Immature natural killer cell (primary cell): ENCODE measurements around the gene PIAS1. TPM values are rescaled to one million over a fixed set of nuclear protein-coding genes. Genes with fewer than 3 reads are reported as not detected.

ENCODE experiments used
- DNase-seq, 3 donors: peaks; one replicate each; pipeline ENCODE4 v3.0.0; 2022; ENCODE audit warnings: mixed read lengths in 1 of 3
- H3K27ac Mint-ChIP-seq, 6 donors: one replicate each; pipeline ENCODE4 v1.8.0; 2020; ENCODE audit warnings: mixed read lengths in 6 of 6, mild to moderate bottlenecking in 5 of 6, inconsistent platforms in 4 of 6, moderate library complexity in 3 of 6
- H3K27me3 Mint-ChIP-seq, 3 donors: one replicate each; pipeline ENCODE4 v1.8.0; 2020 to 2021; ENCODE audit warnings: low read depth in 3 of 3, mild to moderate bottlenecking in 3 of 3, mixed read lengths in 3 of 3, moderate library complexity in 3 of 3, inconsistent platforms in 1 of 3
- H3K36me3 Mint-ChIP-seq, 3 donors: one replicate each; pipeline ENCODE4 v1.8.0; 2020; ENCODE audit warnings: mixed read lengths in 3 of 3, inconsistent platforms in 2 of 3, mild to moderate bottlenecking in 2 of 3
- H3K4me1 Mint-ChIP-seq, 2 donors: one replicate each; pipeline ENCODE4 v1.8.0; 2020; ENCODE audit warnings: inconsistent platforms in 2 of 2, mild to moderate bottlenecking in 2 of 2, mixed read lengths in 2 of 2, moderate library complexity in 1 of 2
- H3K4me3 Mint-ChIP-seq, 5 donors: one replicate each; pipeline ENCODE4 v1.8.0; 2020; ENCODE audit warnings: mild to moderate bottlenecking in 5 of 5, mixed read lengths in 5 of 5, inconsistent platforms in 3 of 5, moderate library complexity in 3 of 5
- H3K9me3 Mint-ChIP-seq, 6 donors: one replicate each; pipeline ENCODE4 v1.8.0; 2020; ENCODE audit warnings: mild to moderate bottlenecking in 6 of 6, mixed read lengths in 6 of 6, inconsistent platforms in 4 of 6, moderate library complexity in 3 of 6
- polyA plus RNA-seq, 3 donors: library from polyadenylated mRNA; unstranded; fragments of 300-500 nt; fragmentation: Illumina TruSeq; gene quantifications; one replicate each; pipeline ENCODE4 v1.2.3, GENCODE V29; 2021

The PIAS1 gene
- polyA plus RNA-seq, 3 donors from 2014 or later = 84.1 to 138 (median 112) TPM

DNA sequence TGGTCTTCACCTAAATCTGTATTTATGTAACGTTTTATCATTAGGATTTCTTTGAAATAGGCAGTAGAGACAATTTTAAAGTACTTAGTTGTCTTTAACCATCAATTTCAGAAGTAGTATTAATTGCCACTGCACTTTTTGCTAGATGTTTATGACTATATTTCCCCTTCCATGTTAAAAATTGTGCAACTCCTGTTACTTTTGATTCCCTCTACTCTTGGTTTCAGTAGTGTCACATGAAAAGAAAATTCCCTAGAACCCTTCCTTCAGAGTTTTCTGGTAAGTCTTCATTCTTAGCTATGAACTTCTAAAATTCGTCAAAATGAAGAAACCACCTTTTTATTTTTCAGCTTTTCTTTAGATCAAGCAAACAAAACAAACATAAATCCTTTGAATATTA is 7.1 kb downstream of the PIAS1 start:
- peaks cover 69 to 79% of the 10 kb centered on the region in 2 donors for H3K4me1 Mint-ChIP-seq
- no peaks in the 10 kb centered on the region for H3K9me3 Mint-ChIP-seq
- H3K27ac Mint-ChIP-seq = peak overlapping the region in 1 of 6 donors; percentile 32
- H3K36me3 Mint-ChIP-seq = no peaks in the 10 kb centered on the region
- H3K4me3 Mint-ChIP-seq = peak overlapping the region in 1 of 5 donors; percentile 6
- peaks cover 0 to 5% (median 0%) of the 10 kb centered on the region in 3 donors for H3K27me3 Mint-ChIP-seq
- DNase-seq = no peak

DNA sequence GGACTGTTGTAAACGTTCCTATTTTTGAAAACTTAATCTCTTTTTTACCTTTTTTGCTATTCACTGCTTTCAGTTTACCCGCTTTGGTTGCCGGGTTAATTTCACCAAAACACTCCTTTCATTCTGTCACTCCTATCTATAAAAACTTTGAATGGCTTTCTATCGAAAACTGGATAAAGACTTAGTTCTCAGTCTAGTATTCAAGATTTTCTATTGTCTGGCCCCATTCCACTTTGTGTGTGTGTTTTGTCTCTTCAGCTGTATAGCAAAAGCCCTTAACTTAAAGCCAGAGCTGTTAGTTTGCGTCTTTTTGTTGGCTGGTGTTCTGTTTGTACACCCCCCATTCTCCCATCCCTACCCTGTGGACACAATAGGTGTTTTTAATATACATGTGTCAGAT is 7.5 kb downstream of the PIAS1 start:
- H3K27ac Mint-ChIP-seq = peak overlapping the region in 1 of 6 donors; percentile 13
- peaks cover 64 to 79% of the 10 kb centered on the region in 2 donors for H3K4me1 Mint-ChIP-seq
- H3K4me3 Mint-ChIP-seq = peak overlapping the region in 1 of 5 donors; percentile 7

DNA sequence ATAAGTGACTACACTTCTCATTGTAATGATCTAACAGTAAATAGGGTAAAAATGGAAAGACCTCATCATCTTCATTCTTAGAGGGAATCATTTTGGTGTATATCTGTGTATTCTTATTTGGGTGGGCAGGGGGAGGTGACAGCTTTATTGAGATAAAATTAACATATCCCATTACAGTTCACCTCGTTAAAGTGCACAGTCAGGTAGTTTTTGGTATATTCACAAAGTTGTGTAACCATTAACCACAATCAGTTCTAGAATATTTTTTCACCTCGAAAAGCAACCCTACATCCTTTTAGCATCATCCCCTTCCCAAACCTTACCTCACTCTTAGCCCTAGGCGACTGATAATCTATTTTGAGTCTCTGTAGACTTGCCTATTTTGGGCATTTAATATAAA is 8.1 kb downstream of the PIAS1 start:
- Mint-ChIP-seq H3K36me3 (no peaks in the 10 kb centered on the region), H3K4me3 (peak overlapping the region in 3 of 5 donors; percentile 7 to 17 (median 8)), H3K4me1 (peaks cover 63 to 79% of the 10 kb centered on the region in 2 donors), H3K27me3 (peaks cover 0 to 3% (median 0%) of the 10 kb centered on the region in 3 donors), H3K9me3 (no peaks in the 10 kb centered on the region), H3K27ac (peak overlapping the region in 1 of 6 donors; percentile 17)
- no peak for DNase-seq

More for the DNA sequence above, 7.5 kb downstream of the PIAS1 start:
- Mint-ChIP-seq H3K27me3 (peaks cover 0 to 3% (median 0%) of the 10 kb centered on the region in 3 donors), H3K9me3 (no peaks in the 10 kb centered on the region), H3K36me3 (no peaks in the 10 kb centered on the region)
- DNase-seq = no peak

DNA sequence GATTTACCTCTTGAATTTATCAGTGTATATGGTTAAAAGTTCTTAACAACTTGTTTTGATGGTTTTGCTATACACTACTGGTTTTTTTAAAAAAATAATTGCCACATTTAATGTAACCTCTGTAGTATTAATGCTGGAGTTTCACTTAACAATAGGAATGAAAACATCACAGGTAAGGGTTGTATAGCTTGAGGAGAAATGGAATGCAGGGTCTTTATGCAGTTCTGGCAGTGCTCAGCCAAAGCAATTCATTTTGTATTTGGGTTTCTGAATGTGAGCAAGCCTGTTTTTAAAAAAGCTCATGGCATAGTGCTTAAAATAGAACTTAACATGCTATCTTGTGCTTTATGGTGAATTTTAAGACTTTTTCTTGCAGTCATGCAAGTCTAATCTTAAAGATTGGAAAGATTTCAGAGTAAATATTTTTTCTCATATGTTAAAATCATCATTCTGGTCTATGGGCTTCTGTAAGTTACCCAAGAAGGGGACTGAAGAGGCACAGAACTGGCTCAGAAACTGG is 8.9 kb downstream of the PIAS1 start:
- H3K9me3 Mint-ChIP-seq = no peaks in the 10 kb centered on the region
- H3K4me1 Mint-ChIP-seq = peaks cover 57 to 79% of the 10 kb centered on the region in 2 donors
- H3K4me3 Mint-ChIP-seq = peak overlapping the region in 2 of 5 donors; percentile 0 to 7

DNA sequence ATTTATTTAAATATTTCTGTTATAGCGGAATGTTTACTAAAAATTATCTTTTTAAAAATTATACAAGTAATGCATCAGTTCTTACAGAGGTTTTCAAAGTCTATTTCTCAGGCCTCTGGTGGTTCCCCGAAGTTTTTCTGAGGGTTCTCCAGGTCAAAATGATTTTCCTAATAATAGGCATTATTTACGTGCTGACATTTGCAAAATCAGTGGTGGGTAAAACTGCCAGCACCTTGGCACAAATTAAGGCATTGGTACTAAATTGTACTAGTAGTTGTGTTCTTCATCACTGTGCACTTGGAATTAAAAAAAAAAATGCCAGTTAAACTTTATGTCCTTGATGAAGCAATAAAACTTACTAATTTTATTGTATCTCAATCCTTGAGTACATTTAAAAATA is 9.5 kb downstream of the PIAS1 start:
- H3K36me3 Mint-ChIP-seq = no peaks in the 10 kb centered on the region
- H3K27ac Mint-ChIP-seq = no peak overlapping the region
- H3K4me1 Mint-ChIP-seq = peaks cover 55 to 76% of the 10 kb centered on the region in 2 donors
- no peaks in the 10 kb centered on the region for H3K27me3 Mint-ChIP-seq
- DNase-seq = no peak
- H3K4me3 Mint-ChIP-seq = no peak overlapping the region
- no peaks in the 10 kb centered on the region for H3K9me3 Mint-ChIP-seq

More for the DNA sequence above, 8.9 kb downstream of the PIAS1 start:
- no peak overlapping the region for H3K27ac Mint-ChIP-seq
- peaks cover 0 to under 1% (median 0%) of the 10 kb centered on the region in 3 donors for H3K27me3 Mint-ChIP-seq
- H3K36me3 Mint-ChIP-seq = no peaks in the 10 kb centered on the region
- DNase-seq = no peak

DNA sequence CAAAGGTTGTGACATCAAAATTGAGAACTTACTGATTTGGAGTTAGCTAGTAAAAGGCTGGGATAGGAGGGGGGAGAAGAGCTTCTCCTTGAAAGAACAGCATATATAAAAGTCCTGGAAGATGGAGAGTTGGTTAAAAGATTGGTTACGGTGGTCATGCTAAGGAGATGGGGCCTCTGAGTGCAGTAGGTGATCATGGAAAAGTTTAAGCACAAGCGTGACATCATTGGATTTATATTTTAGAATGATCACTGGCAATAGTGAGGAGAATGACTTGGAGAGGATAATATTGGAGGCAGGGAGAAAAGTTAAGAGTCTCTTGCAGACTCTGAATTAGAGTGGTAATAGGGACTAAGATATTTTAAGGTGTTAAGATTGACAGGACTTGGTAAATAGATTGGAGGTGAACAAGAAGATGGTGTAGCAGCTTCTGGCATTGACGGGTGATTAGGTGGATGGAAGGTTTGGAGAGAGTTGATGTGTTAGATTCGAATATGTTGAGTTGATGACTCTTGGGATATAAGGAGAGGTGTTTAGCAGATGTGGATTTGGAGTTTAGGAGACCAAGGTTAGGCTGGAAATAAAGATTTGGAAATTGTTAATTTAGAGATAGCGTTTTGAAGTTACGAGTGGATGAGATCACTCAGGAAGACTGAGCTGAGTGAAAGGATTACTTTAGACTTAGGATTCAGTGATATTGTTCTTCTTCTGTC is 19.6 kb downstream of the PIAS1 start:
- Mint-ChIP-seq H3K4me3 (no peak overlapping the region), H3K27ac (peak overlapping the region in 1 of 6 donors; percentile 4), H3K36me3 (peaks cover 0 to 3% (median 0%) of the 10 kb centered on the region in 3 donors), H3K9me3 (no peaks in the 10 kb centered on the region), H3K27me3 (peaks cover 0 to 3% (median 2%) of the 10 kb centered on the region in 3 donors), H3K4me1 (peaks cover 68 to 93% of the 10 kb centered on the region in 2 donors)
- DNase-seq = no peak

DNA sequence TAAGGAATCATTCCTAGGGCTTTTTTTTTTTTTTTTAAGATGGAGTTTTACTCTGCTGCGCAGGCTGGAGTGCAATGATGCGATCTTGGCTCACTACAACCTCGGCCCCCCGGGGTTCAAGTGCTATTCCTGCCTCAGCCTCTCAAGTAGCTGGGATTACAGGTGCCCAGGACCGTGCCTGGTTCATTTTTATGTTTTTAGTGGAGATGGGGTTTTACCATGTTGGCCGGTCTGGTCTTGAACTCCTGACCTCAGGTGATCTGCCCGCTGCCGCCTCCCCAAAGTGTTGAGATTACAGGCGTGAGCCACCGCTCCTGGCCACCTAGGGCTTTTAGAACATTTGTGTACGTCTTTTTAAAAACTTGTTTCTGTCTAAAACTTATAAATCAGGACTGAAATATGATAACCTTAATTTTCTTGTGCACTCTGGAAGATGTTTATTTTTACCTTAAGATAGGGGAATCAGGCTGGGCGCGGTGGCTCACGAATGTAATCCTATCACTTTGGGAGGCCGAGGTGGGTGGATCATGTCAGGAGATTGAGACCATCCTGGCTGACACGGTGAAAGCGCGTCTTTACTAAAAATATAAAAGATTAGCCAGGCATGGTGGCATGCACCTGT is 21.8 kb downstream of the PIAS1 start:
- Mint-ChIP-seq H3K4me1 (peaks cover 67 to 88% of the 10 kb centered on the region in 2 donors), H3K27me3 (peaks cover 0 to 3% (median 0%) of the 10 kb centered on the region in 3 donors), H3K9me3 (no peaks in the 10 kb centered on the region), H3K27ac (no peak overlapping the region), H3K36me3 (no peaks in the 10 kb centered on the region), H3K4me3 (no peak overlapping the region)
- DNase-seq = no peak

DNA sequence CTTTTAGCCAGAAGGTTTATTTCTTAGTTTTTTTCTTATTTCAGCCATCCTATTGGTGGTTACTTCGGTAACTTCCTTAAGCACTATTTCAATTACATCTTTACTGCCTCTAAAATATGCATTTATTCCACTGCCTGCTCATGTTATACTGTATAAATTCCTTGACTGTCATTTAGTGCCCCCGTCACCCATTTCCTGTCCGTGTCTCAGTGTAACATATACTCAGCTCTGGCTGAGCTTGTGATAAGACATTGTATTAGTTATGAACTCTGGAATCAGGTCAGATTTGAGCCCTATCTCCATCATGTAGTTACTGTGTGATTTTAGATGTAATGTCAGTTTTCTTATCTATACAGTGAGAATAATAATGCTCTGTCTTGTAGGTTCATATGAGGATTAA is 24.2 kb downstream of the PIAS1 start:
- peaks cover 0 to 3% (median 0%) of the 10 kb centered on the region in 3 donors for H3K27me3 Mint-ChIP-seq
- DNase-seq = no peak
- H3K27ac Mint-ChIP-seq = peak overlapping the region in 4 of 6 donors; percentile 2 to 37 (median 17)
- H3K9me3 Mint-ChIP-seq = no peaks in the 10 kb centered on the region
- H3K4me1 Mint-ChIP-seq = peaks cover 77 to 89% of the 10 kb centered on the region in 2 donors
- no peaks in the 10 kb centered on the region for H3K36me3 Mint-ChIP-seq
- peak overlapping the region in 4 of 5 donors; percentile 1 to 11 (median 6) for H3K4me3 Mint-ChIP-seq

DNA sequence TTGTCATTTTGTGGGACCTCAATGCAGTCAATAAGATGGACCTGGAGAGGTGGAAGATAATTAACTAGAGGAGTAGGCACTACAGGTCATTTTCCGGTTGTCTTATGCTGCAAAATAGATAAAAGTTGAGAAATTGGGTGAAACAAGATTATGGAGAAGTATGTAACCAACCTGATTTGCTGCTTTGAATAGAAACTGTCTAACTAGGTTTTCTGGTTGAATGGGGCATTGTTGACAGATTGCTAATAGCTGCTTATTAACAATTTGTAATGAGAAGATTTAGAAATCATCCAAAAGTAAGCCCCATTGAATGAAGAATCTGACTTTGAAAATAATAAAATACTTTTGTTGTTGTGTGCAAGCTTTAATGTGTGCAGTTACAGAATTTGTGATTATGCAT is 26.2 kb downstream of the PIAS1 start:
- Mint-ChIP-seq H3K4me1 (peaks cover 86 to 94% of the 10 kb centered on the region in 2 donors), H3K9me3 (no peaks in the 10 kb centered on the region), H3K27ac (no peak overlapping the region), H3K36me3 (no peaks in the 10 kb centered on the region), H3K4me3 (no peak overlapping the region), H3K27me3 (no peaks in the 10 kb centered on the region)
- no peak for DNase-seq

DNA sequence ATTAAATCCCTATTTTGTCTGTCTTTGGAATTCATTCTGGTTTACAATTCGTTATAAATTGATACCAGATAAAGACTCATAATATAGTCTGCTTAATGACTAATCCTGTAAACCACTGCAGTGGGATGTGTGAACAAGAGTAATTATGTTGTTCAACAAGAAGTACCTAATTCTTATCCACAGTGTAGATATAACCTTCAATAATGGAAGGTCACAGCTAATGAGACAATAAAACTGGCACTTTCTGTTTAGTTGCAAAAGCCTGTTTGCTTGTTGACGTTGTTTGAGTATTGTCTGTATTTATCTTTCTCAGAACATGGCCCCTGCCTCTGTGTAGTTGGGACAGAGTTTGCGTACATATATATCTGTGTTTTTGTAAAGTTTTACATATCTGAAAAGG is 26.7 kb downstream of the PIAS1 start:
- Mint-ChIP-seq H3K4me1 (peaks cover 85 to 94% of the 10 kb centered on the region in 2 donors), H3K27me3 (no peaks in the 10 kb centered on the region), H3K4me3 (no peak overlapping the region), H3K27ac (peak overlapping the region in 1 of 6 donors; percentile 6), H3K36me3 (no peaks in the 10 kb centered on the region), H3K9me3 (no peaks in the 10 kb centered on the region)
- DNase-seq = no peak

DNA sequence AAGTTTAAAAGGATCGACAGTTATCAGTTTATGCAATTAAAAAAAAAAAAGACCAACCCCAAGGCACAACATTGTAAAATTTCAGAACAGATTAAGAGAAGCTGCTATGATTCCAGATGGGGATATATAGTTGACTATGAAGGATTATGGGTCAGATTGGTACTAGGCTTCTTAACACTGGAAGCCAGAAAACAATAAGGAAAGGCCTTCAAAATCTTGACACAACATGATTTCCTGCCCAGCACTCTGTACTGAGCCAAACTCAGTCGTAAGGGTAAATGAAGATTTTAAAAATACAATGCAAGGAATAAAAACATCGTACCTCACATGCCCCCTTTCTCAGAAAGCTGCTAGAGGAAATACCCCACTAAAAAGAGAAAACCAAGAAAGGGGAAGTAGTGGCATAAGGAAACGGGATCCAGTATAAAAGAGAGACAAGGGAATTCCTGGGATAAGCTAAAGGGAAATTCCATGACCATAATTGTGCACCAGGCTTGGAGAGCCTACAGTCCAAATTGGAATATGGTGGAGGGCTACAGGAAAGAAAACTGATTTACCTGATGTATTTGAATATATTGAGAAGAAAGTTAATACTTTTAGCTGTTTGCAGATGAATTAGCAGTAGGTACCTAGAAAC is 27.9 kb downstream of the PIAS1 start:
- DNase-seq = no peak
- H3K27me3 Mint-ChIP-seq = no peaks in the 10 kb centered on the region
- peaks cover 74 to 92% of the 10 kb centered on the region in 2 donors for H3K4me1 Mint-ChIP-seq
- H3K4me3 Mint-ChIP-seq = no peak overlapping the region
- peak overlapping the region in 2 of 6 donors; percentile 27 to 30 for H3K27ac Mint-ChIP-seq
- peaks cover 0 to 4% (median 0%) of the 10 kb centered on the region in 3 donors for H3K36me3 Mint-ChIP-seq
- H3K9me3 Mint-ChIP-seq = no peaks in the 10 kb centered on the region

DNA sequence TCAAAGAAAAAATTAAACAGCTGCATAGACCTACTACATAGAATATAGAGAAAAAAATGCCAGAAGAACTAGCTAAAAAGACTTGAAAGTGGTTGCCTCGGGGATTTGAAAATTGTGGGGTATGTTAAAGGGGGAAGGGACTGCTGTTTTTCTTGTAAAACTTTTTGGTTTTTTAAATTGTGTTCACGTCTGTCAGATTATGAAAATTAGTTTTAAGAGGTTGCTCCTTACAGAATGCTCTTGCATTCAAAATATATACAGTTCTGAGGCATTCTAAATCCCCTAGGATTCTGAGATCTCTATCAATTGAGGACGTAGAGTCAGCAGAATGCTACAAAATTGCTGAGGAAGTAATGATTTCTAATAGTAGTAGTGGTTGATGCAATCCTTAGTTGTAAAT is 28.6 kb downstream of the PIAS1 start:
- Mint-ChIP-seq H3K4me3 (peak overlapping the region in 1 of 5 donors; percentile 10), H3K27me3 (no peaks in the 10 kb centered on the region), H3K4me1 (peaks cover 68 to 90% of the 10 kb centered on the region in 2 donors), H3K27ac (peak overlapping the region in 1 of 6 donors; percentile 0), H3K36me3 (peaks cover 0 to 4% (median 0%) of the 10 kb centered on the region in 3 donors), H3K9me3 (no peaks in the 10 kb centered on the region)
- no peak for DNase-seq

DNA sequence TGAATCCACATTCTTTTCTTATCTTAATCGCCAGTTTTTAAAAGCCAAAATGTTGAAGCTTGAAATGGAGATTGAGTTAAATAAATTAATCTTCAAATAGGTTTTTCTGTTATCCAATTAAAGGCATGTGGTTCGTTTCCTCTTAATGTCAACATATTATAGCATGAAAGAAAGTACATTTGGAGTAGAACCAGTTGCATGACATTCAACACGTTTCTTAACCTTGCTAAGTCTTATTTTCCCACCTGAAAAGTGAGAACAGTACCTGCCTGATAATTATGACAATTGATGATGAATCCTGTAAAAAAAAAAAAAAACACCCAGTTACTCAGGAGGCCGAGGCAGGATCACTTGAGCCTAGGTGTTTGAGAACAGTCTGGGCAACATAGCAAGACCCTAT is 29.3 kb downstream of the PIAS1 start:
- H3K9me3 Mint-ChIP-seq = no peaks in the 10 kb centered on the region
- no peak overlapping the region for H3K4me3 Mint-ChIP-seq
- no peak for DNase-seq
- H3K27ac Mint-ChIP-seq = no peak overlapping the region
- H3K36me3 Mint-ChIP-seq = peaks cover 0 to 4% (median 0%) of the 10 kb centered on the region in 3 donors
- H3K27me3 Mint-ChIP-seq = no peaks in the 10 kb centered on the region
- peaks cover 60 to 90% of the 10 kb centered on the region in 2 donors for H3K4me1 Mint-ChIP-seq
